NCI-H2171 treated with DMSO at 0.1 percent for 48 hours (cell line): ENCODE measurements around the gene ROCK2.

Experiments used
- DNase-seq: peaks from one replicate; lab custom pipeline; 2025; lab: John Stamatoyannopoulos, UW

ROCK2 gene

GRCh38 chr2:11154016-11154922 is 190.2 kb downstream of the ROCK2 start:
- no peak for DNase-seq

- DNase-seq = no peak
Measured at GRCh38 chr2:11152591-11152990, 191.8 kb downstream of the ROCK2 start.

- DNase-seq = no peak
Measured at GRCh38 chr2:11147263-11147662, 197.2 kb downstream of the ROCK2 start.

- no peak for DNase-seq
Measured at GRCh38 chr2:11146076-11146475, 198.4 kb downstream of the ROCK2 start.

GRCh38 chr2:11145350-11145749 is 199.1 kb downstream of the ROCK2 start:
- no peak for DNase-seq

GRCh38 chr2:11144738-11145079 is 199.7 kb downstream of the ROCK2 start:
- DNase-seq = no peak

- peak; percentile 43 for DNase-seq
Measured at GRCh38 chr2:11144077-11144737, 200.2 kb downstream of the ROCK2 start.

- no peak for DNase-seq
Measured at GRCh38 chr2:11142987-11143386, 201.4 kb downstream of the ROCK2 start.

- DNase-seq = no peak
Measured at GRCh38 chr2:11142330-11142729, 202.1 kb downstream of the ROCK2 start.

GRCh38 chr2:11141319-11141718 is 203.1 kb downstream of the ROCK2 start:
- no peak for DNase-seq

GRCh38 chr2:11140492-11140891 is 203.9 kb downstream of the ROCK2 start:
- DNase-seq = no peak

- no peak for DNase-seq
Measured at GRCh38 chr2:11134349-11134748, 210.1 kb downstream of the ROCK2 start.

GRCh38 chr2:11133936-11134320 is 210.5 kb downstream of the ROCK2 start:
- no peak for DNase-seq

GRCh38 chr2:11133238-11133935 is 211.0 kb downstream of the ROCK2 start:
- no peak for DNase-seq

GRCh38 chr2:11132036-11132671 is 212.3 kb downstream of the ROCK2 start:
- DNase-seq = no peak

GRCh38 chr2:11131166-11131920 is 213.1 kb downstream of the ROCK2 start:
- DNase-seq = no peak
